Measurements from ENCODE around the gene DENND11.

DENND11 gene

GRCh38 chr7:141702047-141702567 lies at the start of gene DENND11:
TSS of gene DENND11 (minus strand) at chr7:141702166. CDS start at chr7:141702153, 13 bp downstream.
- TF ChIP-seq CTCF (IDR thresholded peaks at IDR 0.05): no peak
- peak within 1 kb of the TSS; percentile 86 for H3K4me3 ChIP-seq
- no peak for DNase-seq (ENCODE audit: low spot score)
- H3K27ac ChIP-seq: peak within 1 kb of the TSS; percentile 83 to 92

GRCh38 chr7:141748396-141748795 lies 46.4 kb upstream of the DENND11 start:
- DNase-seq (ENCODE audit: low spot score): no peak
- no peak for TF ChIP-seq CTCF (IDR thresholded peaks at IDR 0.05)
- Histone ChIP-seq H3K4me3 (no peak overlapping the region), H3K27ac (no peak overlapping the region)

- Histone ChIP-seq H3K27ac (no peak overlapping the region), H3K4me3 (no peak overlapping the region)
- DNase-seq (ENCODE audit: low spot score): no peak
- TF ChIP-seq CTCF (IDR thresholded peaks at IDR 0.05): no peak
These were observed 42.2 kb upstream of the DENND11 start for GRCh38 chr7:141744131-141744530.

GRCh38 chr7:141742229-141742628 lies 40.3 kb upstream of the DENND11 start:
- H3K27ac ChIP-seq: no peak overlapping the region

GRCh38 chr7:141739250-141739649 lies 37.3 kb upstream of the DENND11 start:
- Histone ChIP-seq H3K4me3 (peak overlapping the region; percentile 88), H3K27ac (no peak overlapping the region)
- DNase-seq (ENCODE audit: low spot score): no peak
- no peak for TF ChIP-seq CTCF (IDR thresholded peaks at IDR 0.05)

More at GRCh38 chr7:141742229-141742628, 40.3 kb upstream of the DENND11 start:
- H3K4me3 ChIP-seq: no peak overlapping the region
- DNase-seq (ENCODE audit: low spot score): no peak
- TF ChIP-seq CTCF (IDR thresholded peaks at IDR 0.05): no peak

GRCh38 chr7:141738592-141739013 lies 36.6 kb upstream of the DENND11 start:
- TF ChIP-seq CTCF (IDR thresholded peaks at IDR 0.05): no peak
- DNase-seq (ENCODE audit: low spot score): no peak
- Histone ChIP-seq H3K27ac (peak overlapping the region; percentile 80 to 84), H3K4me3 (peak overlapping the region; percentile 88)

- TF ChIP-seq CTCF (IDR thresholded peaks at IDR 0.05): peak; percentile 54
- H3K27ac ChIP-seq: peak within 1 kb of the TSS; percentile 80 to 84
- DNase-seq (ENCODE audit: low spot score): peak; percentile 94
These were observed 36.0 kb upstream of the DENND11 start, which contains the start of gene SSBP1 for GRCh38 chr7:141737836-141738591. TSS of gene SSBP1 (plus strand) at chr7:141738358. CDS start at chr7:141739167, 809 bp downstream.

More at GRCh38 chr7:141737836-141738591, 36.0 kb upstream of the DENND11 start, which contains the start of gene SSBP1:
- H3K4me3 ChIP-seq: peak within 1 kb of the TSS; percentile 88

Measured in coronary artery (tissue), 2 donors.